OCI-LY3 (cell line): Measurements from ENCODE around the gene BCL11B.

Experiments used
- H2AFZ ChIP-seq: fragments of 200-600, 300-600 bp; shearing (Covaris generic); 2 replicates; pipeline ENCODE4 v1.6.0; 2014; ENCODE audit warnings: antibody characterized with exemption, low read depth, low read length
- H3K27ac ChIP-seq: fragments of 200-600, 300-600 bp; sonication (generic); 2 replicates; pipeline ENCODE4 v1.5.1; 2014; ENCODE audit warnings: mild to moderate bottlenecking, low read length, moderate library complexity, mixed read lengths
- H3K27me3 ChIP-seq: fragments of 200-600, 300-600 bp; sonication (generic); 2 replicates; pipeline ENCODE4 v1.6.1; 2014; ENCODE audit warnings: low read depth, low read length, mixed read lengths
- H3K36me3 ChIP-seq: fragments of 200-600, 300-600 bp; sonication (generic); replicated peaks from 2 replicates; pipeline ENCODE3; 2014; ENCODE audit warnings: low read depth, low read length, mixed read lengths
- H3K4me1 ChIP-seq: fragments of 300-600, 200-600 bp; sonication (generic); 2 replicates; pipeline ENCODE4 v1.6.1; 2014; ENCODE audit warnings: low read length, mixed read lengths
- H3K4me2 ChIP-seq: fragments of 200-600, 300-600 bp; sonication (generic); 2 replicates; pipeline ENCODE4 v1.6.1; 2014; ENCODE audit warnings: low read length, mixed read lengths
- H3K4me3 ChIP-seq: fragments of 300-600, 200-600 bp; sonication (generic); 2 replicates; pipeline ENCODE4 v1.5.1; 2014; ENCODE audit warnings: antibody characterized with exemption, mild to moderate bottlenecking, low read length, moderate library complexity
- H3K79me2 ChIP-seq: fragments of 300-600, 200-600 bp; shearing (Covaris generic); 2 replicates; pipeline ENCODE4 v1.6.1; 2014; ENCODE audit warnings: mild to moderate bottlenecking, low read length, mixed read lengths
- H3K9ac ChIP-seq: fragments of 300-600, 200-600 bp; shearing (Covaris generic); 2 replicates; pipeline ENCODE4 v1.6.0; 2014; ENCODE audit warnings: mild to moderate bottlenecking, low read length, moderate library complexity
- H3K9me3 ChIP-seq: fragments of 200-600, 300-600 bp; shearing (Covaris generic); 2 replicates; pipeline ENCODE4 v1.6.1; 2014; ENCODE audit warnings: low read length, mixed read lengths; ENCODE audit not compliant: insufficient read depth
- H4K20me1 ChIP-seq: fragments of 200-600, 300-600 bp; sonication (generic); 2 replicates; pipeline ENCODE4 v1.6.1; 2016; ENCODE audit warnings: low read length, mixed read lengths; ENCODE audit not compliant: insufficient read depth
- EZH2phosphoT487 ChIP-seq: fragments of 200-600 bp; shearing (Covaris generic); IDR thresholded peaks from 2 replicates; pipeline ENCODE4 v1.6.1; 2018; ENCODE audit warnings: antibody characterized with exemption, mixed run types, low read depth
- TF ChIP-seq, protein P1 (sequence below): fragments of 200-600, 300-600 bp; sonication (generic); IDR thresholded peaks from 2 replicates; pipeline ENCODE4 v1.5.1; 2014; ENCODE audit warnings: antibody characterized with exemption, low read length, low read depth

BCL11B gene

DNA sequence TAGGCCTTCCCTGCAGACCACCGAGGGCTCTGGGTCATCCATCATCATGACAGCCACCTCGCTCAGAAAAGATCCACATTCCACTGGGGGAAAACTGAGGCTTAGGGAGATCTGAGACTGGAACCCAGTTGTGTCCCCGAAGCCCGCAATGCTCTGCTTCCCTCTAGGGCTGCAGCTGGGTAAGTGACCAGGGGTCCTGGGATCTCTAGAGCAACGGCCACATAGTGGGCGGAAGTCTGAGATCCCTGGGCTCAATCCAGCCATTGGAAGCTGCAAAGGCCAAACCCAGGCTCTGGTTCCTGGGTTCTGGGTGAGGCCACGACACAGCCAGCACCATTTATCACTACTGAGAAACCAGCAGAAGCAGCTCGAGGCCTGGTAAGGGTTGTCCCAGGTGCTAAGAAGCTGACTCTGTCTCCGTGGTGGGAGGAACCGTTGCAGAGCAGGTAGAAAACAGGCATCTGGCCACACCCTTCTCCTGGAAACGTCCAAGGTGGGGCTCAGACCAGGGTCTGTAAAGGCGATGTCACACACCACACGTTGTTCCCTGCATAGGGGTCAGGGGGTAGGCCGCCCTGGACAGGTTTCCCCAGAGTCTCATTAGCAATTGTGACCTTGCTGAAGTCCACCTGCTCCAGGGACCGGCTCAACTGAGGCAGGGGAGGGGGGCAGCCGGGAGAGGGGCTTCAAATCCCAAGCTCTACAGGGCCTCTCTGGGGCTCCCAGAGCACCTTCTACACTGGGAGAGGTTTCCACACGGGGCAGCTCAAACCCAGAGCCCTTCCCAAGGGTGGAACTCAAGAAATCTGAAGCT lies 38.6 kb downstream of the BCL11B start:
- no peaks in the 10 kb centered on the region for H3K79me2 ChIP-seq
- no peak overlapping the region for H3K4me2 ChIP-seq
- H3K9ac ChIP-seq, result no peak overlapping the region
- H3K27me3 ChIP-seq, result no peaks in the 10 kb centered on the region
- H3K4me3 ChIP-seq, result no peak overlapping the region
- no peaks in the 10 kb centered on the region for H3K4me1 ChIP-seq
- H4K20me1 ChIP-seq, result no peaks in the 10 kb centered on the region
- TF ChIP-seq EZH2phosphoT487, result no peak
- TF ChIP-seq, protein P1, sequence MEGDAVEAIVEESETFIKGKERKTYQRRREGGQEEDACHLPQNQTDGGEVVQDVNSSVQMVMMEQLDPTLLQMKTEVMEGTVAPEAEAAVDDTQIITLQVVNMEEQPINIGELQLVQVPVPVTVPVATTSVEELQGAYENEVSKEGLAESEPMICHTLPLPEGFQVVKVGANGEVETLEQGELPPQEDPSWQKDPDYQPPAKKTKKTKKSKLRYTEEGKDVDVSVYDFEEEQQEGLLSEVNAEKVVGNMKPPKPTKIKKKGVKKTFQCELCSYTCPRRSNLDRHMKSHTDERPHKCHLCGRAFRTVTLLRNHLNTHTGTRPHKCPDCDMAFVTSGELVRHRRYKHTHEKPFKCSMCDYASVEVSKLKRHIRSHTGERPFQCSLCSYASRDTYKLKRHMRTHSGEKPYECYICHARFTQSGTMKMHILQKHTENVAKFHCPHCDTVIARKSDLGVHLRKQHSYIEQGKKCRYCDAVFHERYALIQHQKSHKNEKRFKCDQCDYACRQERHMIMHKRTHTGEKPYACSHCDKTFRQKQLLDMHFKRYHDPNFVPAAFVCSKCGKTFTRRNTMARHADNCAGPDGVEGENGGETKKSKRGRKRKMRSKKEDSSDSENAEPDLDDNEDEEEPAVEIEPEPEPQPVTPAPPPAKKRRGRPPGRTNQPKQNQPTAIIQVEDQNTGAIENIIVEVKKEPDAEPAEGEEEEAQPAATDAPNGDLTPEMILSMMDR, result no peak
- H3K9me3 ChIP-seq, result no peaks in the 10 kb centered on the region
- no peaks in the 10 kb centered on the region for H3K36me3 ChIP-seq
- no peak overlapping the region for H3K27ac ChIP-seq
- H2AFZ ChIP-seq, result no peak overlapping the region

DNA sequence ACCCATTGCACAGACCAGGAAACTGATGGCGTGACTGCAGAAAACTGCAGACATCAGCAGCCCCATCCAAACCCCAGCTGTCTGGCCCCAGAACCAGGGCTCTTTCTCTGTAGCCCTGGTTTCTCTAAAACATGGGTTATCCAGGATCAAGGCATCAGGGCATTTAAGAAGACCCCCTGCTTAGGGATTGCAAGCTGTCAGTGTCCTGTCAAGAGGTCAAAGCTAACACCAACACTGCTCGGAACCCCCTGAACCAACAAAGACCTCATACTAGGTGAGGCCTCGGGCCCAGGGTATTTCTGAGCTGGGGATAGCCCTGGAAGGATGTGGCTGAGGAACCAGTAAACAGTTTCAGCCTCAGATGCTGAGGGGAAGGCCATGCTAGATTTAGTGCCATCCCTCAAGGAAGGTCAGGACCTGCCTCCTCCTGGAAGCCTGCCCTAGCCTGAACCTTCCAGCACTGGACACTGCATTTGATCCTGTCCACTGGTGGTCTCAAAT lies 39.2 kb downstream of the BCL11B start:
- Histone ChIP-seq H3K36me3 (no peaks in the 10 kb centered on the region), H3K27me3 (no peaks in the 10 kb centered on the region), H3K4me2 (no peak overlapping the region)

DNA sequence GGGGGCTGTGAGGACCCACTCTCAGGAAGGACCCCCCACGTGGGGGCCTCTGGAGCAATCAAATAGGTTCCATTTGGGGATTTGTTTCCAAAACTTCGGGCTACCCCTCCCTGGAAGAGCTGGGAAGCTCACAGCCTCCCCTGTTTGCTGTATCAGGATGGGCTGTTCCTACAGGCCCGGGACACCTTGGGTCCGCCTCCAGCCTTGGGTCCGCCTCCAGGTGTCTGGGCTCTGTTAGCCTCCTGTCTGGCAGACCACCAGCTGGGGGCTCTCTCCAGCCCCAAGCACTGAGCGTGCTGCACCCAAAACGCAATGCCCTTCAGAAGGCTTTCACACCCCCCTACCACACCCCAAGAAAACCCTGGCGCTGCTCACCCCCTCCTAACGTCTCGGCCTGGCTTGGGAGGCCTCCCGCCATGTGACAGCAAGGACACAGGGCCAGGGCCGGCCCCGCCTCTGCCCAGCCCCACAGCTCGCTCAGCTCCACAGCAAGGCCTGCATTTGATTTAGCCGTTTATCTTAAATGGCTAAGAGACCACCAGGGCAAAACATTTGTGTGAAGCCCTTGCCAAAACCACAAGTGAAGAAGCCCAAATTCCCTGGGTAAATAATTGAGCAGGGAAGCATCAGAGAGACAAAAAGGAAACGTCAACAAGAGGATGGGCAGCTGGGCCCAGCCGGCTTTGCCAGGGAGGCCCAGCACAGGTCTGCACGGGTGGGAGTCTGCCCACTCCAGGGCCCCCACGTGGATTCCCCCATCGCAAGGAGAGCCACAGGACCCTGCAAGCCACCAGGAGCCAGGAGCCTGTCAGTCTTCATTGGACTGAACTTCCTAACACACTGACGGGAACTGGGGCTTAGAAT lies 39.9 kb downstream of the BCL11B start:
- Histone ChIP-seq H3K79me2 (no peaks in the 10 kb centered on the region), H3K4me1 (0 out of 2 replicates have a peak, but pooled peaks cover under 1% of the 10 kb centered on the region), H3K4me3 (no peak overlapping the region), H3K27me3 (no peaks in the 10 kb centered on the region), H3K36me3 (no peaks in the 10 kb centered on the region), H3K9me3 (no peaks in the 10 kb centered on the region), H3K9ac (no peak overlapping the region), H3K27ac (no peak overlapping the region), H4K20me1 (no peaks in the 10 kb centered on the region), H2AFZ (no peak overlapping the region), H3K4me2 (no peak overlapping the region)
- TF ChIP-seq, protein P1, result no peak
- no peak for TF ChIP-seq EZH2phosphoT487

More for the DNA sequence above, 39.2 kb downstream of the BCL11B start:
- H3K27ac ChIP-seq, result no peak overlapping the region
- H3K9ac ChIP-seq, result no peak overlapping the region
- no peaks in the 10 kb centered on the region for H4K20me1 ChIP-seq
- no peaks in the 10 kb centered on the region for H3K9me3 ChIP-seq
- no peaks in the 10 kb centered on the region for H3K79me2 ChIP-seq
- H2AFZ ChIP-seq, result no peak overlapping the region
- no peak overlapping the region for H3K4me3 ChIP-seq
- H3K4me1 ChIP-seq, result no peaks in the 10 kb centered on the region
- TF ChIP-seq, protein P1, result no peak
- no peak for TF ChIP-seq EZH2phosphoT487
